DND-41 (cell line): ENCODE measurements around the gene MRPL14.

Source experiments
- ATAC-seq: fragments of 200-7000 bp; cut with Tn5 transposase; 3 replicates; pipeline ENCODE4 v1.9.1; 2021; ENCODE audit warnings: low read depth; ENCODE audit not compliant: insufficient read depth
- DNase-seq: peaks from one replicate; pipeline ENCODE4 v3.0.0-alpha.2; 2020
- H2AFZ ChIP-seq: 2 replicates; pipeline ENCODE4 v1.6.0; 2012; ENCODE audit warnings: low read depth, low read length
- H3K27ac ChIP-seq: 2 replicates; pipeline ENCODE4 v1.5.1; 2012; ENCODE audit warnings: low read length, inconsistent platforms
- H3K27me3 ChIP-seq: fragments of 200-600 bp; sonication (generic); 2 replicates; pipeline ENCODE4 v1.6.0; 2012; ENCODE audit warnings: low read length, mild to moderate bottlenecking, inconsistent platforms; ENCODE audit not compliant: insufficient read depth, poor library complexity
- H3K36me3 ChIP-seq: 2 replicates; pipeline ENCODE4 v1.5.1; 2012; ENCODE audit warnings: low read length, inconsistent platforms; ENCODE audit not compliant: insufficient read depth
- H3K4me1 ChIP-seq: 2 replicates; pipeline ENCODE4 v1.5.1; 2012; ENCODE audit warnings: mild to moderate bottlenecking, low read length; ENCODE audit not compliant: insufficient read depth
- H3K4me2 ChIP-seq: 2 replicates; pipeline ENCODE4 v1.6.0; 2012; ENCODE audit warnings: mild to moderate bottlenecking, moderate library complexity, low read length, inconsistent platforms; ENCODE audit not compliant: insufficient read depth
- H3K4me3 ChIP-seq, 2 experiments: fragments of 200-600 bp in 1 of 2; shearing (Covaris generic) in 1 of 2; 2 replicates each; pipeline ENCODE4 v1.5.1; 2012 to 2016; ENCODE audit warnings: inconsistent platforms in 2 of 2, low read length in 2 of 2, mild to moderate bottlenecking in 2 of 2, low read depth in 1 of 2, moderate library complexity in 1 of 2
- H3K79me2 ChIP-seq: 2 replicates; pipeline ENCODE4 v1.6.0; 2012; ENCODE audit warnings: low read length, inconsistent platforms; ENCODE audit not compliant: insufficient read depth
- H3K9ac ChIP-seq: 2 replicates; pipeline ENCODE4 v1.6.0; 2012; ENCODE audit warnings: low read depth, mild to moderate bottlenecking, inconsistent platforms, low read length, moderate library complexity
- H3K9me3 ChIP-seq: 2 replicates; pipeline ENCODE4 v1.5.1; 2012; ENCODE audit warnings: low read length, moderate library complexity, mild to moderate bottlenecking, inconsistent platforms; ENCODE audit not compliant: insufficient read depth, severe bottlenecking
- H4K20me1 ChIP-seq: 2 replicates; pipeline ENCODE4 v1.6.0; 2012; ENCODE audit warnings: low read length; ENCODE audit not compliant: insufficient read depth
- EZH2 ChIP-seq: IDR thresholded peaks from 3 replicates; pipeline ENCODE4 v1.6.1; 2012; ENCODE audit warnings: borderline replicate concordance, low read depth, mild to moderate bottlenecking, moderate library complexity, low read length, inconsistent platforms; ENCODE audit not compliant: severe bottlenecking
- TF ChIP-seq, protein P1 (sequence below): IDR thresholded peaks from 2 replicates; pipeline ENCODE4 v1.5.1; 2012; ENCODE audit warnings: borderline replicate concordance, low read length, moderate library complexity, mild to moderate bottlenecking; ENCODE audit not compliant: poor library complexity, severe bottlenecking; ENCODE audit errors: extremely low read depth

The MRPL14 gene

GRCh38 chr6:44064948-44065272, 62.3 kb downstream of the MRPL14 start:
- Histone ChIP-seq H3K4me1 (no peaks in the 10 kb centered on the region), H3K9me3 (no peaks in the 10 kb centered on the region), H2AFZ (no peak overlapping the region), H3K36me3 (no peaks in the 10 kb centered on the region), H4K20me1 (peaks cover 6% of the 10 kb centered on the region; the same call in 1 of the 2 replicates), H3K27ac (no peak overlapping the region), H3K9ac (no peak overlapping the region), H3K4me3 (no peak overlapping the region), H3K4me2 (no peak overlapping the region), H3K79me2 (no peaks in the 10 kb centered on the region), H3K27me3 (peaks cover 6% of the 10 kb centered on the region)
- ATAC-seq (no peak), DNase-seq (no peak)
- no peak for TF ChIP-seq EZH2
- TF ChIP-seq, protein P1, sequence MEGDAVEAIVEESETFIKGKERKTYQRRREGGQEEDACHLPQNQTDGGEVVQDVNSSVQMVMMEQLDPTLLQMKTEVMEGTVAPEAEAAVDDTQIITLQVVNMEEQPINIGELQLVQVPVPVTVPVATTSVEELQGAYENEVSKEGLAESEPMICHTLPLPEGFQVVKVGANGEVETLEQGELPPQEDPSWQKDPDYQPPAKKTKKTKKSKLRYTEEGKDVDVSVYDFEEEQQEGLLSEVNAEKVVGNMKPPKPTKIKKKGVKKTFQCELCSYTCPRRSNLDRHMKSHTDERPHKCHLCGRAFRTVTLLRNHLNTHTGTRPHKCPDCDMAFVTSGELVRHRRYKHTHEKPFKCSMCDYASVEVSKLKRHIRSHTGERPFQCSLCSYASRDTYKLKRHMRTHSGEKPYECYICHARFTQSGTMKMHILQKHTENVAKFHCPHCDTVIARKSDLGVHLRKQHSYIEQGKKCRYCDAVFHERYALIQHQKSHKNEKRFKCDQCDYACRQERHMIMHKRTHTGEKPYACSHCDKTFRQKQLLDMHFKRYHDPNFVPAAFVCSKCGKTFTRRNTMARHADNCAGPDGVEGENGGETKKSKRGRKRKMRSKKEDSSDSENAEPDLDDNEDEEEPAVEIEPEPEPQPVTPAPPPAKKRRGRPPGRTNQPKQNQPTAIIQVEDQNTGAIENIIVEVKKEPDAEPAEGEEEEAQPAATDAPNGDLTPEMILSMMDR = no peak

GRCh38 chr6:44064089-44064947, 62.9 kb downstream of the MRPL14 start:
- Histone ChIP-seq H3K9me3 (no peaks in the 10 kb centered on the region), H3K27me3 (peaks cover 6% of the 10 kb centered on the region), H3K79me2 (no peaks in the 10 kb centered on the region), H2AFZ (no peak overlapping the region), H3K36me3 (no peaks in the 10 kb centered on the region), H4K20me1 (peaks cover 6% of the 10 kb centered on the region; the same call in 1 of the 2 replicates), H3K4me2 (no peak overlapping the region), H3K27ac (no peak overlapping the region), H3K9ac (no peak overlapping the region), H3K4me3 (no peak overlapping the region), H3K4me1 (no peaks in the 10 kb centered on the region)
- no peak for ATAC-seq
- TF ChIP-seq, protein P1 = no peak
- no peak for TF ChIP-seq EZH2
- DNase-seq = no peak

- Histone ChIP-seq H3K27ac (no peak overlapping the region), H3K9me3 (no peaks in the 10 kb centered on the region), H3K36me3 (no peaks in the 10 kb centered on the region), H3K4me2 (no peak overlapping the region), H3K79me2 (no peaks in the 10 kb centered on the region), H3K27me3 (peaks cover 6% of the 10 kb centered on the region), H3K9ac (no peak overlapping the region), H2AFZ (no peak overlapping the region), H4K20me1 (peaks cover 6% of the 10 kb centered on the region; the same call in 1 of the 2 replicates), H3K4me3 (no peak overlapping the region), H3K4me1 (no peaks in the 10 kb centered on the region)
- ATAC-seq = no peak
- DNase-seq = no peak
- TF ChIP-seq EZH2 = no peak
- TF ChIP-seq, protein P1 = no peak
Measured at GRCh38 chr6:44063561-44064059, 63.6 kb downstream of the MRPL14 start.
